GM21390 (cell line): ENCODE data around the gene PTPN21.
"Not testable (repeated sequence)": the region's sequence is repeated elsewhere in the genome, so short reads cannot be mapped to it uniquely, and the experiment has no call there.

ENCODE experiments used
- ATAC-seq: cut with Tn5 transposase; IDR thresholded peaks from one replicate; pipeline ENCODE4 v1.9.1; 2021; ENCODE audit not compliant: unreplicated experiment

PTPN21 gene

DNA sequence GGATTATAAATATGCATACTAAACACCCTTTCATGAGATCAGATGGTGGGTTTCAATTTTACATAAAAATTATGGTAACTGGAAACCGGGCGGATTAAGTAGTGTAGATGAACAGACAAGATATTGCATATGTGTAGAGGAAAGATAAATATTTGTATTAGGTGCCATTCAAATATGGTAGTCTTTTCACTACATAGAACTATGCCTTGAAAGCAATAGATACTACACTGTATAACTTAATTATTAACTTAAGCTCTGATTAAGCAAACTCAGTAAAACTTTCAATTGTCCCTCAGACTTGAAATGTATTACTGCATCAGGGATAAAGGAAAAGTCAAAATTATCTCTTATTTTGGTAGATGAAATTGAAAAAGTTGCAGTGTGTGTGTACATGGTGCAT, 1.9 kb downstream of the PTPN21 start:
- ATAC-seq, result no peak

DNA sequence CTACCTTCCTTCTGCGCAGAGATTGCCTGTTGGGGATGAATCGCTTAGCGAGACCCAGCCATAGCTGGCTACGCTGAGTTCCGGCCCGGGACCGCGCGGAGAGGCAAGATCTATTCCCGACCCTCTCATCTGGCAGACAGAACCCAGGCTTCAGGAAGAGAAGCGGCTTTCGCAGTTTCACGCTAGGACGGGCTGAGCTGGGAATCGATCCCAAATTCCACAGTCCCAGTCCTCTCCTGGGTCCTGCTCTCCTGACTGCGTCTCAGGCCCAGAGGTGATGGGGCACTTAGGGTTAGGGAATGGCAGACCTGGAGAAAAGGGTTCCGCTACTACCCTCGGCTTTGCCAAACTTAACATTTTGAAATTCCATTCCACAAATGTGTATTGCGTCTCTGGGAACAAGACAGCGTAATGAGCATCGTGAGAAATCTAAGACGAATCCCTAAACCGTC, 2.8 kb downstream of the PTPN21 start:
- ATAC-seq, result no peak

DNA sequence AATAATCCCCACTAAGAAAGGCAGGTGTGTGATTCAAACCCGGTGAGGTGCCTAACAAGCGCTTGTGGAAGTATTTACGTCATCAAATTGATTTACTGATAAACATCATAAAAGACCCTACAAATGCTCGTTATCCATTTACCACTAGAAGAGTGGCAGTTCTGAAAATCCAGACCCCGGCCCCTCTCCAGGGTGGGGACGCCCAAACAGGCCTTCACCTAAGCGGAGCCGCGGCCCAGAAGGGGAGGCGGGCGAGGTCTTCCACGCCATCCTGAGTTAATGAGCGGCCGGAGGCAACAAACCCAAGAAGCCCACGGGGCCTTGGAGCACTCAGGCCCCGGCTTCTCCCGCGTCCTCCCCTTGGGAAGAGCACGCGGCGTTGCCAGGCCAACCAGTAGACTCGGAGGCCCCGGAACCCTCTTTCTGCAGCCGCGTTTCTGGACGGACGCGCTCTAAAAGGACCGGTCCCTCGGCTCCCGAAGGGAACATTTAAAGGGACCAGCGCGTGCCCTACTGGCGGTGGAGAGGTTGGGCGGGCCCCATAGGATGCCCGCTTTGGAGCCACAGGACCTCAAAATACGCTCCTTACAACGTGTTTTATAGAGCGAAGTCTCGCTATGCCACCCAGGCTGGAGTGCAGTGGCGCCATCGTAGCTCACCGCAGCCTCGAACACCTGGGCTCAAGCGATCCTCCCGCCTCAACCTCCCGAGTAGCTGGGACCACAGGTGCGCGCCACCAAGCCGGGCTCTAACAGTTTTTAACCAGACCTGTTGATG, 3.5 kb downstream of the PTPN21 start:
- ATAC-seq, result no peak

DNA sequence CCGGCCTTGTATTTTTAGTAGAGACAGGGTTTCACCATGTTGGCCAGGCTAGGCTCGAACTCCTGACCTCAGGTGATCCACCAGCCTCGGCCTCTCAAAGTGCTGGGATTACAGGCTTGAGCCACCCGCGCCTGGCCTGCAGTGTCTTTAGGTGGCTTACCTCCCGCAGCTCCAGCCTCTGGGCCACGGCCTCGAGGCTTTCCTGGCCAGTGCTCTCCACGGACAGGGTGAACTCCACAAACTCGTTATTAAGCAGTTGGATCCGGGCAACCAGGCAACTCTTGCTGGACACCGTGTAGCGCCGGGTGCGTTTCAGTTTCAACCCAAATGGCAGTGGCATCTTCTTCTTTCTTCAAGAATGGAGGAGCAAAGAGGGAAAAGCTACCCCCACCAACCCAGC, 4.7 kb downstream of the PTPN21 start:
- ATAC-seq, result no peak

DNA sequence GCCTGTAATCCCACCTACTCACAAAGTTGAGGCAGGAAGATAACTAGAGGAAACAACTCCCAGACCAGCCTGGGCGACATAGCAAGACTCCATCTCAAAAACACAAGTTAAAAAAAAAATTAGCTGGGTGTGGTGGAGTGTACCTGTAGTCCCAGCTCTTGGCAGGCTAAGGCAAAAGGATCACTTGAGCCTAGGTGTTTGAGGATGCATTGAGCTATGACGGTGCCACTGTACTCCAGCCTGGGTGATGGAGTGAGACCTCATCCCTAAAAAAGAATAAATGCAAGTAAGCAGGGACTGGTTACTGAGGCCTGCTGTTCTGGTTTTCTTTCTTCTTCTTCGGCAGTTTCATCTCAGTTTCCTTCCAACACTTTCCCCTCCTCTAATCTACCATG, 7.4 kb downstream of the PTPN21 start:
- ATAC-seq, result no peak

DNA sequence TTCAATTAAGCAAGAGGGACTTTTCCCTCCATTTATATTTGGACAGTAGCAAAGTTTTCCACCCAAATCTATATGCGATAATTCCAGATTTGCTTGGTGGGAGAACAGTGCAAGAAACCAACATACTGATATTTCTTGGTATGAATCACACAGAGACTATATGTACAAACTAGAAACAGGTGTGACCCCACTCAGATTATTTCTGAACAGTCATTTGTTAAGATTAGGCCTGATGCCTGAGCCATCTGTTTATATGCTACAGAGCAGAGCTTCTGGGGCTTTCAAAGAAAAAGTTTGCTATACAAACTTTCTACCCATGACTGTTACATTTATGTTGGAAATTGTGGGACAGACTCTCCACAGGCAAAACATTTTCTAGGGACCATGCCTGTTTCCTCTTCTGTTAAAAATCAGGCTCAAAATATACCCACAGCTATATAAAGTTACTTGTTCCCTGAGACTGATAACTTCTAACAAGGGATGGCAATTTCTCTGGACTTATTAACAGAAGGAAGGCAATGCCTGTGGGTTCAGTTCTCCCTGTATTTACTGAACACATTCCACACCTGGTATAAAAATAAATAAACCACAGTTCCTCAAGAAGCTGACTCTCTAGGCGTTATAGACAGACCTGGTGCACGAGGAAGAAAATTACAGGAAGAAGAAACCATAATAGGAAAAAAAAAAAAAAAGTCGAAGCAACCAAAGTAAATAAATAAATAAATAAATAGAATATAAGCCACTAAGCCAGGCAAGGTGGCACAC, 8.0 kb downstream of the PTPN21 start:
- no peak for ATAC-seq

DNA sequence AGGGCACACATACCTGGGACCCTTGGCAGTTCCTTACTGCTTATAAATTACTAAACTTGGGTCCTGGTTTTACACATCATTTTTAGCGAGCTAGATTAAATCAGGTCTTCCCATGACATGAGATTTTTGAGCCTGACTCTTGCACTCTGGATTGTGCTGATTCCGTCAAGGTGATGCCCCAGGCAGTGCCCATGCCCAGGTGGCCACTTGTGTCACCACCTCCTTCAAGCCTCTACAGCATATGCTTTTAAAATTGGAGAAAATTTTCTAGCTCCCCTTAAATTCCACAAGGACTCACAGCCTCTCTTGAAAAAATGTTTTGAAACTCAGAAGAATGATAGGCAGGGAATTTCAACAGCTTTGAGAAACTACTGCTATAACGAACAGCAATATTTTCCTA, 9.6 kb downstream of the PTPN21 start:
- no peak for ATAC-seq

DNA sequence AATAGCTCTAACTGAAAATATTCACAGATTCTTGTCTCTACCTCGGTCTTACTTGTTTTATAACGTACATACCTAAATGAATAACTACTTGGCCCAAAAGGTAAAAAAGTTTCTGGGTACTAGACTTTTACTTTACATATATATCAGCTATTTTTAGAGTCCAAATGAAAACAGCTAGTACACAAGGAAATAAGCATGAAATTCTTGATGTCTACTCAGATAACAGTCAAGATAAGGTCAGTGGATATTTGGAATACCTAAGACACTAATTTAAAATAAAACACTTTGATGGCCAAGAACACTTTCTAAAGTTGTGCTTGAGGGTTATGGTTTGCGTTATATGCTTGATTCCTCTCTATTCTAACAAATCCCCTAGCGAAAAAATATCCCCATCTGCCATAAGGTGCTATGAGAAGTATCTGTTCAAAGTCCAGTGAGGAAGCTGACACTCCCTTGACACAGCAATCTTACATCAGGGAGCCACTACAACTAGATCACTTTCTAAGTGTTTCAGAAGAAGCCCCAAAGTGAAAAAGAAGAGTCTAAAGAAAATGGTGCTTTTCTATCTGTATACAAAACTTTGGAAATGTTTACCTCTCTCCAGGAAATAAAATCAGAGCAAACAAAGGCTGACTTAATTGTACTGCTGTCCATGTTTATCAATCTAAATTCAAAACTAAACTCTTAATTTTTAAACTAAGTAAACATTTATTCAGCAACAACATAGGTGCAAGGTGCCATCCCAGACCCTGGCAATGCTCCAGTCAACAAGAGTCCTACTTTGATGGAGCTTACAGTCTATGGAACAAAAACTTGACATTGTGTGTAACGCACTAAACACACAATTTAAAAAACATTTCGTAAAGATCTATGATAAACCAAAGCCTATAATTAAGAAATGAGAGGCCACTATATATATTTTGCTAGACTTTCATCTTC, 11.7 kb downstream of the PTPN21 start:
- no peak for ATAC-seq

DNA sequence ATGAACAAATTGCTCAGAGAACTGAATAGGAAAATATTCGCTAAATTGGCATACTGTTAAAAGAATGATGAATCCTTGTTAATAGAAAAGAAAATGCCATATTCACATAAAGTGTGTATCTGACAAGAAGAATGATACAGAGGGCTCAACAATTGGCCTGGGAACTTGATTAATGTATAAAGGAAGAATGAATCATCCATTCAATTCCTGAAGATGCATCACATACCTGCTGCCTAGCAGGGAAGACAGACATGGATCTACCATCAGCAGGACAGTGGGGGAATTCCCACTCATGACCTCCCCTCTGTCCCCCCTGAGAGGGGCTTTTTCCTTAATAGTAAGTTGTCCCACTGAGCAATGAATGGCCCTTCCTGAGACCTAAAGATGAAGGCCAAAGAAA, 13.5 kb downstream of the PTPN21 start:
- ATAC-seq, result no peak

DNA sequence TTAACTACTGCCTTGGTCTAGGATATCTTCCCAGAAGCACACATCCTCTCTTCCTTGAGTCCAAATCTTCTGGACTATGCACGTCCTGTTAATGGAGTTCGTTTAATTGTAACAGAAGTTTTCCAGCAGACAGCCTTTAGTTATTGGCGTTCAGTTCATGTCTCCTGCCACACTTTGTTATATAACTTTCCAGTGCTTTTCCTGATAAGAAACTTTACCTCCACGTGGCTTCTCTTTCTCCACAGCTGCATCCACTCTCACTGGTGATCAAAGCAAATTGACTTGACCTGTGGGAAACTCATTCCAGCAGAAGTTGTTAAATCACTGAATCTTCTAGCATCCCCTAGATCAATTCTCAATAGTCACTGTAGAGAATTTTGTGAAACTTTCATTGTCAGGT, 19.0 kb downstream of the PTPN21 start:
- no peak for ATAC-seq

DNA sequence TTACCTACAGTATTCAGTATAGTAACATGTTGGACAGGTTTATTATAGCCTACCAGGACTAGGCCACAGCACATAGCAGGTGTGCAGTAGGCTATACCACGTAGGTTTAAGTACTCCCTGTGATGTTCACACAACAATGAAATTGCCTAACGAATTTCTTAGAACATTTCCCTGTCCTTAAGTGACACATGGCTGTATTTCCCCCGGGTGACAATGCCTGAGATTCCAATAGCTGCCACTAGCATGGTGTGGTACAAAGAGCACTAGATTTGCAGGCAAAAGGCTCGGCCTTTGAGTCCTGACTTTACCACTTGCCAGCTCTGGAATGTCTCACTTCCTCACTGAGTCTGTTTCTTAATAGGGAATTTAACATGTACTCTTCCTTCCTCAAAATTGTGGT, 19.7 kb downstream of the PTPN21 start:
- no peak for ATAC-seq

DNA sequence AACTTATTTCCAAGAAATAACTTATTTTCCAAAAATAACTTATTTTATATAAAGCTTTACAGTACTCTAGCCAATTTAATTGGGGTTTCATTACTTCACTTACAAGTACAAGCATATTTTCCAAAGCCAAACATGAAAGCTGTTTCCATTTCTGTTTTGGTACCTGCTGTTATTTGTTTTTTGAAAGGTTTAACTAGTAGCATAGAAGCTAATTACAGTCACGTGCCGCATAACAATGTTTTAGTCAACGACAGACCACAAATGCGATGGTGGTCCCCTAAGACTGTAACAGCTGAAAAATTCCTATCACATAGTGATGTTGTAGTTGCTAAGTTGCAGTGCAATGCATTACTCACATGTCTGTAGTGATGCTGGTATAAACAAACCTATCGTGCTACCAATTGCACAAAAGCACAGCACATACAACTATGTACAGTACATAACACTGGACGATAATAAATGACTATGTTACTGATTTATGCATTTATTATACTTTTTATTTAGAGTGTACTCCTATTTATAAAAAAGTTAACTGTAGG, 21.7 kb downstream of the PTPN21 start:
- ATAC-seq, result no peak

DNA sequence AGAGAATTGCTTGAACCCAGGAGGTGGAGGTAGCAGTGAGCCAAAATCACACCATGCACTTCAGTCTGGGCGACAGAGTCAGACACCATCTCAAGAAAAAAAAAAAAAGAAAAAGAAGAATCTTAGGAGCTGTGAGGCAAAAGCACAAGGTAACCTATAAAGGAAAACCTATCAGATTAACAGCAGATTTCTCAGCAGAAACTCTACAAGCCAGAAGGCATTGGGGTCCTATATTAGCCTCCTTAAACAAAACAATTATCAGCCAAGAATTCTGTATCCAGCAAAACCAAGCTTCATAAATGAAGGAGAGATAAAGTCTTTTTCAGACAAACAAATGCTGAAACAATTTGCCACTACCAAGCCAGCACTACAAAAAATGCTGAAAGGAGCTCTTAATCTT, 24.9 kb downstream of the PTPN21 start:
- not testable (repeated sequence) for ATAC-seq

DNA sequence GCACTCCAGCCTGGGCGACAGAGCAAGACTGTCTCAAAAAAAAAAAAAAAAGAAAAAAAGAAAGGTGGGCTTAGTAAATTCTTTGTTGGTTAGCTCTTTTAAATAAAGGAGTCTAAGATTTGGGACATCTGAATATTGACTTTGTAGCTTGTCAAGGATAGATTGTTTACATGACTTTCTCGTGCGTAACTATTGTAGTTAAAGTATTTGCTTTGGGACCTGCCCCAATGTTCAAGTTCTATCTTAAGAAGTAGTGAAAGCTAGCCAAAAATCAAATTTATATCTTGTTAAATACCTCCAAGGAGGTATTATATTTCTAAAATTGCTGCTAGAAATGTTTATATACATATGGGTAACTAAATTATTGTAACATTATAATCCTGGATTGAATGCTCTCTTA, 32.4 kb downstream of the PTPN21 start:
- no peak for ATAC-seq

DNA sequence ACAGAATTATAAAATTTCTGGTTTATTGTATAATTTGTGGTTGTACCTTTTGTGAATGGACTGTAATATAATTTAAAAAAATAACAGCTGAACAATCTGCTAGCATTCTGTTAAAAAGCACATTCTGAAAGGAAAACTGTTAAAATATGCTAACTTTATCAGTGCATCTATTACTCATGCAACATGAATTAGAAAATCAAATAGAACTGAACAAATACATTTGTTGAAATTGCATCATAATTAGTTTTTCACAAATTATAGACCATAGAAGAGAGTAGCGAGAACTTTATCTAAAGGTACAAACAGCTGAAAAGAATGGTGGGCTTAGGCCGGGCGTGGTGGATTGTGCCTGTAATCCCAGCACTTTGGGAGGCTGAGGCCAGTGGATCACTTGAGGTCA, 33.0 kb downstream of the PTPN21 start:
- no peak for ATAC-seq

DNA sequence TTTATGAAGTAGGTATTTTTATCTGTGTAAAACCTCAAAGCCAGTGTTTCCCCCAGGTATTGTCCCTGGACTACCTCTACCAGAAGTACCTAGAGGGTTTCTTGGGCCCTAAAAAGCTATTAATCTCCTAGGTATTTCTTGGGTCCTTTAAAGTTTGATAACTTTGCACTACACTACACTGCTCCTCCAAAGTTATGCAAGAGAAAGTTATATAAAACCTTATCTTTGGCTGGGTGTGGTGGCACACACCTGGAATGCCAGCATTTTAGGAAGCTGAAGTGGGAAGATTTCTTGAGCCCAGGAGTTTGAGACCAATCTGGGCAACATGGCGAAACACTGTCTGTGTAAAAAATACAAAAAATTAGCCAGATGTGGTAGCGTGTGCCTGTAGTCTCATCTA, 34.9 kb downstream of the PTPN21 start:
- no peak for ATAC-seq

DNA sequence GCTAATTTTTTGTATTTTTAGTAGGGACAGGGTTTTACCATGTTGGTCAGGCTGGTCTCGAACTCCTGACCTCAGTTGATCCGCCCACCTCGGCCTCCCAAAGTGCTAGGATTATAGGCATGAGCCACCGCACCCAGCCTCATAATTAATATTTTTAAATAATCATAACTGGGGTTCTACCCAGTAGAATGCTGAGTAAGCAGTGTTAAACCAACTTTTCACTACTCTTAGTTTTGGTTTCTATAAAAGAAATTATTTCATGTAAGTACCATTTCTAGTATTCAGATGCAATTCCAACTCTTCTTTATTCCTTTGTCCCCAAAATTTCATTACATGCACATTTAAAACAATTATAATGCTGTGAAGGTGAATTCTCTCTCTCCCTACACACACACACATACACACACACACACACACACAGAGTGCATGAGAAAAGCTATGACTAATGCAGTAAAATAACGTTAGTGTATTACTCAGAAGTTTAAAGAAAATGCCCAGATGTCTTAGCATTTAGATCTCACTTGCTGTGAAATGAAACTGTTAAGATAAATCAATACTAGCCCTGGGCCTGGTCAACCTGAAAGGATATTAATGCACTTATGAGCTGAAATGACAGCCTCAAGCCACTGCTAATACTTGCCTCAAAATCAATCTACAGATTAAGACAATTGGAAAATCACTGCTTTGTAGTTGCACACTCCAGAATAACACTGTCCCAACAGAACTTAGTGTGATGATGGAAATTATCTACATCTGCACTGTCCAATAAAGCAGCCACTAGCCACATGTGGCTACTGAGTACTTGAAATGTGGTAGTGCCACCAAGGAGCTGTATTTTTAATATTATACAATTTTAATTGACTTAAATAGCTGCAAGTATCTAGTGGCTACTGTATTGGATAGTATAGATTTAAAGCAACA, 36.0 kb downstream of the PTPN21 start:
- no peak for ATAC-seq

DNA sequence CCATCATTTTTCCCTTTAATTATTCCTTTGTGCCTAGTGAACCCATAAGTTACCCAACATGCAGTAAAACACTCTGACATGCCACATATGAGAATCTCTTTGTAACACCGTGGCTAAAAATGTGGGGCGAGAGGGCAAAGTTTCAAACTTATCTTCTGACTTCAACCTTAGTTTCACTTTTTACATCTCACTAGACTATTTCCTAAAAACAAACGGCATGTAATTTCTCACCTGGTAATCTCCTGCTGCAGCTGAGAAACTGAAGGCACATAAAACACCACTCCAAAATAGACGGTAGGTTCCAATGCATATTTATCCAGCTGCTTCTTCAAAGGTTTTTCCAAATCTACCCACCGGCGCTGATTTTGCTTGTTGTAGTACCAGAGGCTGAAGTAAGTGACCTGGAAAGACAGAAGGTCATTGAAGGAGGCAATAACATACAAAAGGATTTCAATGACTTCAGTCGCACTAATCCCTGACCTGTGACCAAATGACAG, 37.9 kb downstream of the PTPN21 start:
- ATAC-seq, result no peak

DNA sequence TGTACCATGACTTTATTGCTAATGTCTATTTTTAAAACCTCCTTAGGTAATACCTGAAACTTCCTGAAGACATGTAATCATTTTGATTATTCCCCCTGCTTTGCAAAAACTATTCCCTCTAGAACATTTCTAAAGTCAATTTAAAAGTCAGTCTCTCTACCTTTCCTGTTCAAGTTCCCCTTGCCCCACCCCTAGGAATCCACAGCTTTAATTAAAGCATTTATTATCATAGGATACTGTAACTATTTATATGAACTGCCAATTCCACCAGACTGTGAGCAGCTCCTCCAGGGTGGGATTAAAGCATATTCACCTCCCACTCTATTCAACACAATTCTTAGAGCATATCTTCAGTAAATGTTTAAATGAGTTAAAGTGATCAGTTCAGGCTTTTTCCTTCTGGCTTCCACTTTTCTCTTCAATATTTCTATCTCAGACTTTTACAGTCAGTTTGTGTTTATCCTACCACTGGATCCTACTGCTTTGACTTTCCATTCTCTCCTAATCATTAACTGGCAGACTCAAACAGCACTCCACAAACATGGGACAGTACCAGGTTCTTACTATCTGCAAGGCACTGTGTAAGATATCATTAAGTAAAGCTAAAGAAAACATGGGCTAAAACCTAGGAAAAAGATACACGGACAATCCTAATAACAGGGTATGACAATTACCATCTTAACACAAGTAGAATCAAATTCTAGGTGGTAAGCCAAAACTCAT, 39.1 kb downstream of the PTPN21 start:
- no peak for ATAC-seq
